HG02840 (cell line): Measurements from ENCODE around the gene PNMA8B.

ENCODE experiments used
- ATAC-seq: cut with Tn5 transposase; IDR thresholded peaks from one replicate; pipeline ENCODE4 v1.9.1; 2021; ENCODE audit warnings: mild to moderate bottlenecking, moderate library complexity, moderate number of reproducible peaks; ENCODE audit not compliant: unreplicated experiment, low FRiP score

The PNMA8B gene

DNA sequence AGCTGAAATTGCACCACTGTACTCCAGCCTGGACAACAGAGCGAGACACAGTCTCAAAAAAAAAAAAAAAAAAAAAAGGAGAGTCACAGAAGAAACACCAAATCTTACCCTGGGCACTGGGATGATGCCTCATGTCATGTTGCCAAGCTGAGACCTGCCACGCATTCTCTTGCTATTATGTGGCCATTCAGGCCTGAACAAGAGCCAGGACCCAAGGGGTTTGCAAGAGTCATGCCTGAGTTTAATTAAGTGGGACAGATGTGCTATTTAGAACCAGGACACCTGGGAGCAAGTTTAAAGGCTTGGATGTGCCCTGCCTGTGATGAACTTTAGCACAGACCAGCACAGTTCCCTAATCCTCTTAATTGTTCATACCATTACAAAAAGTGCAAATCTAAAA lies 34.1 kb downstream of the PNMA8B start:
- no peak for ATAC-seq

GRCh38 chr19:46460981-46461380 lies 34.7 kb downstream of the PNMA8B start:
- ATAC-seq = no peak

DNA sequence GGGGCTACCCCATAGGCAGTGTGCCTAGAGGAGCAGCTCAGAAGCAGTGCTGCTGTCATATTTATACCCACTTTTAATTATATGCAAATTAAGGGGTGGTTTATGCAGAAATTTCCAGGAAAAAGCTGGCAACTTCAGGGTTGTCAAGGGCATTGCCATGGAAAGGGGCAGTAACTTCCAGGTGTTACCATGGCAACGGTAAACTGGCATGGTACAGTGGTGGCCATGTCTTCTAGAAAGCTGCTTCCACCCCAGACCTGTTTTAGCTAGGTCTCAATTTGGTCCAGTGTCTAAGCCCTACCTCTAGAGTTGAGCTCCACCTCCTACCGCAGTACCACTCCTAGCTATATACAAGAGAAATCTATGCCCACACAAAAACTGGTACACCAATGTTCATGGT lies 35.6 kb downstream of the PNMA8B start:
- no peak for ATAC-seq

GRCh38 chr19:46456930-46457329 lies 38.7 kb downstream of the PNMA8B start:
- ATAC-seq = no peak

- no peak for ATAC-seq
These were observed 41.4 kb downstream of the PNMA8B start for GRCh38 chr19:46454244-46454643.

GRCh38 chr19:46453661-46454060 lies 42.0 kb downstream of the PNMA8B start:
- no peak for ATAC-seq

GRCh38 chr19:46452186-46452585 lies 43.5 kb downstream of the PNMA8B start:
- ATAC-seq = no peak

- ATAC-seq = no peak
These were observed 44.3 kb downstream of the PNMA8B start for GRCh38 chr19:46451352-46451751.

DNA sequence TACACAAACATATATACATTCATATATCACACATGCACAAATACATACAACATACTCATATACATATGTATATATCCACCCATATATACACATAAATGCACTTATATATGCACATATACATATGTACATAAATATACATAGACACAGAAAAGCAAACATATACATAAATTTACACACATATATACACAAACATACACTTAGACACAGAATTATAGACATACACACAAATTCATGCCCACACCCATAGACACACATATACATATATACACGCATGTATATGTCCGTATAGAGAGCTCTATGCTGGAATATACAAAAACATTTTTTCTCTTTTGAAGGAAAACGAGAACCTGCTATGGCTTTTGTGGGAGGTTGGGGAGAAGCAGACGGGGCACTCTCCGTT lies 44.9 kb downstream of the PNMA8B start:
- no peak for ATAC-seq

- no peak for ATAC-seq
These were observed 46.4 kb downstream of the PNMA8B start for GRCh38 chr19:46449228-46449627.

GRCh38 chr19:46448601-46449000 lies 47.1 kb downstream of the PNMA8B start:
- ATAC-seq = no peak

DNA sequence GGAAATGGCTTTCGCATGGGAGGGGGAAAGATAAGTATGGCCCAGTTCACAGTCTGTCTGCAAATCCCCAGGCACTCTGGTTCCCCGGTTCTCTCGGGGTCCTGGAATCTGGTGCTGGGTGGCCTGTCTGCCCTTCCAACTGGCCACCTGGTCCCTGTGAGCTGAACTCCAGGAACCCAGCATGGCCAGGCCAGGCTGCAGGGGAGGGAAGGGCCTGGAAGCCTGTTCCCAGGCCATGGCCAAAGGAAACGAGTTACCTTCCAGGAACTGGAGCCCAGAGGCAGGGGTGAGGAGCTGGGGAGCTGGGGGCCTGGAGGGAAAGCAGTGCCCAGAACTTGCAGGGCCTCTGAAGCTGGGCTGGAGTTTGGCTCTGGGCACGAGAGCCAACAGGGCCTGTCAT lies 47.8 kb downstream of the PNMA8B start:
- ATAC-seq = no peak

GRCh38 chr19:46447006-46447405 lies 48.7 kb downstream of the PNMA8B start:
- no peak for ATAC-seq

- no peak for ATAC-seq
These were observed 49.6 kb downstream of the PNMA8B start for GRCh38 chr19:46446021-46446420.

- ATAC-seq = no peak
These were observed 52.7 kb downstream of the PNMA8B start for GRCh38 chr19:46442808-46443450.

DNA sequence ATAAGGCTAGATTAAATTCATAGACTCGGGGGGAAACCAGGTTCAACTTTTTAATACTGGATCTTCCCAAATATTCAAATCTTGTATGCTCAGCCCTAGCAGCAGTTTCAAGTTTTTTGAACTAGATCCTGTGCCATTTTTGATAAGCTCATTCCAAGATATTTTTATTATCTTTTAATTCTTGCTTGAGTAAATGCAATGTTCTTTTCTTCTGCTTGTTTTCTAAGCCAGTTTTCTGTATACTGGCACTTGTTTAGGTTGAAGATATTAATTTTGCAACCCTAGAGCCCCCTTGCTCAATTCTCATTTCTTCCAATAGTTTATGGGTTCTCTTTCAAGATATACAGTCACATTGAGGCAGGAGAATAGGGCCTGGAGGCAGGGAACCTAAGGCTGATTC lies 53.8 kb downstream of the PNMA8B start:
- ATAC-seq = no peak
